ENCODE data around the gene FOXRED2.
"Not testable (repeated sequence)": the region's sequence is repeated elsewhere in the genome, so short reads cannot be mapped to it uniquely, and the experiment has no call there.

Gene FOXRED2

DNA sequence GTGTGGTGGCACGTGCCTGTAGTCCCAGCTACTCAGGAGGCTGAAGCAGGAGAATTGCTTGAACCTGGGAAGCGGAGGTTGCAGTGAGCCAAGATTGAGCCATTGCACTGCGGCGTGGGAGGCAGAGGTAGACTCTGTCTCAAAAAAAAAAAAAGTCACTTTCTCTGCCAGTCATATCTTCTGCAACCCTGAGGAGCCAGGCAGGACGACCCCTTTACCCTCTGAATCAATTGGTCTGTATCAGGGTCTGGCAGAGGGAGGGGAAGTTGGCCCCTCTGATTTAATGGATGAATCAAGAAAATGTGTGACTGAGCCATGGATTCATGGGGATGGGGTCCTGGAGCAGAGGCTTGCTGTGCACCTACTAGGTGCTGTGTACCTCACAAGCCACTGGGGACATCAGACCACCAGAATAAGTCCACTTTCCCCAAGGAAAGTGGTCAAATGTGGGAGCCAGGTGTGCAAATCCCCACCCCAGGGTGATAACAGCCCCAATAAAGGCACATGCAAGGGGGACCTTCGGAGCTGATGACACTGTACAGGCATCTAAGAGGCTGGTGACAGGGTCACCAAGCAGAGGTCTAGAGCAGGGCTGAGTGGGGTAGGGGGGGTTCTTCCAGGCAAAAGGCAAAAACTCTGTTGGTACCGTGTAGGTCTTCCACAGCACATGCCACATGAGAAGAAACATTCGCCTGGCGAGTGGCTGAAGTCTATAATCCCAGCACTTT, 54.4 kb downstream of the FOXRED2 start:
- DNase-seq (ENCODE audit: low read depth, low spot score) = no peak

DNA sequence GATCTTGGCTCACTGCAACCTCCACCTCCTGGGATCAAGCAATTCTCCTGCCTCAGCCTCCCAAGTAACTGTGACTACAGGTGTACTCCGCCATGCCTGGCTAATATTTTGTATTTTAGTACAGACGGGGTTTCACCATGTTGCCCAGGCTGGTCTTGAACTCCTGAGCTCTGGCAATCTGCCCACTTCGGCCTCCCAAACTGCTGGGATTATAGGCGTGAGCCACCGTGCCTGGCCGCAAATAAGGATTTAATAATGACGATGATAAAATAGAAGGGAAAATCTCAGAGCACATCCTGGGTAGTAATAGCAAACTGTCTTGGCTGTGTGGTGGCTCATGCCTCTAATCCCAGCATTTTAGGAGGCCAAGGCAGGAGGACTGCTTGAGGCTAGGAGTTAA, 55.9 kb downstream of the FOXRED2 start:
- DNase-seq (ENCODE audit: low read depth, low spot score) = not testable (repeated sequence)

- DNase-seq (ENCODE audit: low read depth, low spot score) = no peak
Observed at GRCh38 chr22:36449596-36450175, 57.2 kb downstream of the FOXRED2 start.

DNA sequence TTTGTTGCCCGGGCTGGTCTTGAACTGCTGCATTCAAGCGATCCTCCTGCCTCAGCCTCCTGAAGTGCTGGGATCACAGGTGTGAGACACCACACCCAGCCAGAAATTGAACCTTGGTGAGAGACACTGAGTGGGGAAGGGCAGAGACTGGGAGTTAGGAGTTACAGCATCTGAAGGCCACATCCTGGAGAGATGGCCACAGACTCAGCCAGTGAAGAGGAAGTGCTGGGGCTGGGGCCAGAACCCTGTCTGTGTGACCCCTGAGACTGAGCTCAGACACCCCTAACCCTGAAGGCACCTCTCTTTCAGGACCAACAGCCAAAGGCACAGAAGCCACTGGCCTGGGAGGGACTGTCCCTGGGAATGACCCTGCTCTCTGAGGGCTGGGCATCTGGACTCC, 59.2 kb downstream of the FOXRED2 start:
- no peak for DNase-seq (ENCODE audit: low read depth, low spot score)

DNA sequence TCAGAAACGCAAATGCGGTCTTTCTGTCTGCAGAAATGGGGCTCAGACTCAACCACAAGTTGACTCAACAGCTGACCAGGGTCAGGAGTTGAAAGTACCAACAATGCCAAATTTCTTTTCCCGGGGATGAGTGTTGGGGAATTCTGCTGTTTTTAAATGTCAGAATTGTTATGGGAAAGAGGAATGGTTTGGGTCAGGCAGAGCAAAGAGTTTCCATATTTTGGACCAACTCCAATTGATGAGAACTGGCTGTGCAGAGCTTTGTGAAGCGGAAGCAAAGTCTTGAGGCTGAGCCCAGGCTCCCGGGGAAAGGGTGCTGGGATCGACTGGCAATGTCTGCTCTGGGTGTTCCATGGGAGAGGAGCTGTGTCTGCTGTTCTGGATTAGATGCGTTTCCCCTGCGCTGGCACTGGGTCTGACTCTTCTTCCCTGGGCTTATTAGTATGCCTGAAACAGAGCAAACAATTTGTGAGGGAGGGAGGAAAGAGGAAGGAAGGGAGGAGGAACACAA, 61.6 kb downstream of the FOXRED2 start:
- DNase-seq (ENCODE audit: low read depth, low spot score) = no peak

- no peak for DNase-seq (ENCODE audit: low read depth, low spot score)
Observed at GRCh38 chr22:36443198-36443770, 63.6 kb downstream of the FOXRED2 start.

DNA sequence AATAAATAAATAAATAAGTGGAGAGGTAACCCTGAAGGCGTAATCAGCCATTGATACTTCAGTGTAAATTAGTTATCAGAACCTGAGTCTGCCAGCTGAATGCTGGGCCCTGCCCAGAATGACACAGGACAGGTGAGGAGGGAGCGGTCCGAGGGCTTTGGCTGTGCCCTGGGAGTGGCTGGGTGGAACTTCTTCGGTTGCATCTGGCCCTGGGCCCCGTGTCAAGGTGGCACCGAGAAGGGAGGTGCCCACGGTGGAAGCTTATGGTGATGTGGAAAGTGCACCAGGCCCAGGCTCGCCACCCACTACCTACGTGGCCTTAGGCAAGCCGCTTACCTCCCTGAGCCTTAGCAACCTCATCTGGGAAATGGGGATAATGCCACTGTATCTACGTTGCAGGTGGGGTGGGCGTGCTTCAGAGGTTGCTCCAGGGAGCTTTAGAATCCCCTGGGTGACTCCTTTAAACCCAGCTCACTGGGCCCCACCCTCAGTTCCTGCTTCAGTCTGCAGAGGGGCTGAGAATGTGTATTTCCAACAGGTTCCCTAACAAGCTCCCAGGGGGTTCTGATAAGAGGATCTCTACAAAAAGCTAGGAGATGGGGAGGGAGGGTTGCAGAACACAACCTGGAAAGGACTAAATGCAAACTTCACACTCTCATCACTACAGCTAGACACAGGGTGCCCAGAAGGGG, 64.2 kb downstream of the FOXRED2 start:
- DNase-seq (ENCODE audit: low read depth, low spot score) = no peak

DNA sequence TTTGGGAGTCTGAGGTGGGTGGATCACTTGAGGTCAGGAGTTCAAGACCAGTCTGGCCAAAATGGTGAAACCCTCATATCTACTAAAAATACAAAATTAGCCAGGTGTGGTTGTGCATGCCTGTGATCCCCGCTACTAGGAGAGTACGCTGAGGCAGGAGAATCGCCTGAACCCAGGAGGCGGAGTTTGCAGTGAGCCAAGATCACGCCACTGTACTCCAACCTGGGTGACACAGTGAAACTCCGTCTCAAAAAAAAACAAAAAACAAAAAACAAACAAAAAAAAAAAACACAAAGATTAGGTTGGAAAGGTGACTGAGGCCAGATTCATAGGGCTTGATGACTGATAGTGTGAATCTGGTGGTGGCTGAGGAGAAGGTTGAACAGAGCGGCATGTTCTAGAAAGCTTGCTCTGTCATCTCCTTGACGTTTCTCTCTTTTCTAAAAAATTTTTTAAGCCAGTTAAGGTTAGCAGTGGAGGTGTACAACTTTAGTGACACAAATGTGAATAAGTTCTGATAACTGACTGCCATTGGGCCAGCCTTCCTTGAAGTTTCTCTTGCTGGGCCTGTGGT, 66.3 kb downstream of the FOXRED2 start:
- no peak for DNase-seq (ENCODE audit: low read depth, low spot score)

DNA sequence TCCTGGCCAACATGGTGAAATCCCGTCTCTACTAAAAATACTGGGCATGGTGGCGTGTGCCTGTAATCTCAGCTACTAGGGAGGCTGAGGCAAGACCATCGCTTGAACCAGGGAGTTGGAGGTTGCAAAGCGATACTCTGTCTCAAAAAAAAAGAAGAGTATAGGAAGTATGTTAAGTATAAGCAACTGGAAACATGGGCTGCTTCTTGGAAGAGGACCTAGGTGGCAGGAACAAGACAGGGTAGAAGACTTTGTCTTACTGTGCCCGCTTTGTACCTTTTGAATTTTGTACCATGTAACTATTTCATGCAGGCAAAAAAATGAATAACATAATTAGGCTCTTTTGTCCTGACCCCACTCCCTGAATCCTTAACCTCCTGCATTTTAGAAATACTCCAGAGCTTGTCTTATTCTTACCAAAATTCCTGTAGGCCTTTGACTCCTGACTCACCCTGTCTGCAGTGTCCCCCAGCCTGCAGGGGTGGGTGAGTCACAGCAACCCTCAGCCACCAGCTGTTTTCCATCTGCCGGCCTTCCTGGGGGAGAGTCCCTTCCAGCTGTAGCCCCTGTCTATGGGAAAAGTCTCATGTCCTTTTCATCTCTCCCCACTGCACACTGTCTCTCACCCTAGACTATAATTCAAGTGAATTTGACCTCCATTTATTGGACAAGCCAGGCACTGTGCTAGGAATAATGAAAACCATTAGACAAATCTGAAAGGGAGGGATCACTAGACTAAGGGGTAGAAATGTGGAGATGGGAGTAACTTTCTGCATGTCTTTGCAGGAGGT, 67.2 kb downstream of the FOXRED2 start:
- DNase-seq (ENCODE audit: low read depth, low spot score) = peak; percentile 72

All from brain pericyte (primary cell).